HG02798 (cell line): ENCODE measurements around the gene ERI3.

Experiments
- ATAC-seq: cut with Tn5 transposase; IDR thresholded peaks from one replicate; pipeline ENCODE4 v1.9.1; 2021; ENCODE audit warnings: mild to moderate bottlenecking; ENCODE audit not compliant: unreplicated experiment, poor library complexity

ERI3 gene

GRCh38 chr1:44290250-44291094 lies 64.6 kb downstream of the ERI3 start:
- ATAC-seq = no peak

GRCh38 chr1:44289530-44289929 lies 65.5 kb downstream of the ERI3 start:
- no peak for ATAC-seq

DNA sequence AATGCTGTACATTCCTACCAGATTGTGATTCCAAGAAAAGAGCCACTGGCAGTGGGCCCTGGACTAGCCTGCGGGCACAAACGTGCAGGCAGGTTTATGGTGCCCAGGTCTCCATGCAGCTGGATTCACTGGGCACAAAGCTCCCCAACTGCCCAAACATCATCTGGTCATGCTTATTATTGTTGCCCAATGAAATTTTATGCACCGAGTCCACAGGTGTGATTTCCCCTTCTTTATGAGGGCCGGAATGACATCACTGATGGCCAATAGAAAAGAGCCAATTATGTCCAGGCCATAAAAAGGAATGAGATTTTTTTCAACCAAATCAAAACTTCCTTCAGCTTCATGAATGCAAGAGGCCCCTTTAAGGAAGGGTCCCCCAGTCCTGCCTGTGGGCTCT lies 66.2 kb downstream of the ERI3 start:
- ATAC-seq = no peak

DNA sequence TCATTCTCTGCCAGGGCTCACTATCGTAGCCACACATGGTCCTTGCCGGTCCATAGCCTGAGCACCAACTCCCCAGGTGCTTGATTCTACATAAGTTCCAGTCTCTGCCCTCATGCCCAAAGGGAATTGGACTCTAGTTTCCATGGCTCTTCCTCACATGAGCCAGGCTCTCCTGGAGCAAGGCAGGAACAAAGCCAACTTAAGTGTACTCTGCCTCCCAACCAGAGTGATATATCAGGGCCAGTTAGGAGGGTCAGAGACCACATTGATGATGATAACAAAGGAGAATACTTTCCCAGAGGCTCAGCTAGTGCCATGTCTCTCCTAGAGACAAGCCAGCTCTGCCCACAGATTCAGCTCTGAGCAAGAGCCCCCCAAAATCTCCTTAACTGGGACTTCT lies 70.9 kb downstream of the ERI3 start:
- no peak for ATAC-seq

DNA sequence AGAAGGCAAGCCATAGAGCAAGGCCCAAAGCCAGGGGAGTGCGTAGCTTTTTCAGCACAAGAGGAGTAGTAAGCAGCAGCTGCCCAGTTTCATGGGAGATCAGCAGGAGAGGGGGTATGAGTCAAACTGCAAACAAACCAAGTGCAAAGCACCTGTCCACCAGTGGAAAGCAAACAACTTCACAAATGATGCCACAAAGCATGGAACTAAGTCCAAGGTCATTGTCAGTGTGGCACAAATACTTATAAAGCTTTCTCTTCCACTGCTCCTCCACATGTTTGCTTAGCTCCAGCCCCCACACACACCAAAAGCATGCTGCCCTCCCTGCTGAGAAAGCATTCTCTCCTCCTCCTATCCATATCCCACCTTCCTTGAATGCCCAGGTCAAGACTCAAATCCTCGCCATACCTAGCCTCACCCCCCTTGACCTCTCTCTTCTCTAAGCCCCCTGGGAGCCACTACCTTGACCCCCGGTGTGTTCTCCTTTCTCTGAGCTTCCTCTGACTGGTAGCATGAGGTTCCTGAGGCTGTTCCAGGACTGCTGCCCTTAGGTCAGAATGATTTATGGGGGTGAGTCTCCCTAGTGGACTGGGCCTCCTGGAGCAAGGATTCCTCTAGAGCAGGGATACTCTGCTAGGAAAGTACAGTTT lies 71.4 kb downstream of the ERI3 start:
- no peak for ATAC-seq

- ATAC-seq = no peak
Observed at GRCh38 chr1:44282704-44283426, 72.2 kb downstream of the ERI3 start.

- no peak for ATAC-seq
Observed at GRCh38 chr1:44281962-44282703, 72.9 kb downstream of the ERI3 start.

GRCh38 chr1:44276901-44277300 lies 78.2 kb downstream of the ERI3 start:
- ATAC-seq = no peak

- no peak for ATAC-seq
Observed at GRCh38 chr1:44275991-44276405, 79.1 kb downstream of the ERI3 start.

DNA sequence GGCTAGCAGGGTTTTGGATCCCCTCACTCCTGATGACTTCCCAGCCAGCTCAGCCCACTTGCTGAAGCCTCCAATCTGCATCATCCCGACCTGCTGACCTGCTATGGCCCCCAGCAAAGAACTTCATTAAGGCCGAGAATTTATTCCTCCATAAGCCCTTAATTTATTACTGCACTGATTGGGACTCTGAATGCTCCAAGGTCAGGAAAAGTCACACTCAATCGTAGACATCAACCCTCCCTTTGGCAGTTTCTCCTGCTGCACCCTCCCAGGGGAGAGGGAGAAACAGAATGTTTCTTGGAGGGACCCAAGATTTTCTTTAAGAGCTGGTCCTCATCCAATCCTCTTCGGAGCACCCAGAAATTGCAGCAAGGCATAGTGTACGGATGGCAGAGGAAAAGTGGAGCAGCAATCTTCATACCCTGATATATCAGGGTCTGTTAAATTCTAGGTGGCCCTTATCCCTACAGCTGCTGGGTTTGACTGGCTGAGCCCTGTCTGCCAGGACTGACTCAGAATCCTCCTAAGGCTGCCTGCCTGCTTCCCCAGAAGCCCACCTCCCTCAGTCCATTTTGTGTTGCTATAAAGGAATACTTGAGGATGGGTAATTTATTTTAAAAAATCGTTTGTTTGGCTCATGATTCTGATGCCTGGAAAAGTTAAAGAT lies 79.6 kb downstream of the ERI3 start:
- ATAC-seq = no peak

- no peak for ATAC-seq
Observed at GRCh38 chr1:44273560-44274350, 81.3 kb downstream of the ERI3 start.

DNA sequence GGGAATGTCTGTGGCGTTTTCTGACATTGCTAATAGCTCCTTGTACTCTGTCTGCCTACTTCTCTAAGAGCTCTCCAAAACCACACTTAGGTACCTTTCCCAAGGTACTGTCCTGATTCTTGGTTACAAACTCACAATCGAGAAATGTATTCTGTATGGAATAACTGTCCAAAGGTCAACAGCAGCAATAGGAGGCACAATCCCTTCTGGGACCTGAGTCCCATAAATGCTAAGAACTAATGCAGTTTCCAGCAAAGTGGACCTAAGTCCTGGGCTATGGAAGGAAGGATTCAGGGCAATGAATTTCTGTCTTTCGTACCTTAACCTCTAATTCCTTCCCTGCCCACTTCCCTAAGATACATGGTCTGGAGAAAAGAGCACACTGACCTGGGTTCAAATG lies 82.1 kb downstream of the ERI3 start:
- ATAC-seq = no peak

- ATAC-seq = no peak
Observed at GRCh38 chr1:44271646-44272045, 83.4 kb downstream of the ERI3 start.

- no peak for ATAC-seq
Observed at GRCh38 chr1:44270686-44271628, 84.1 kb downstream of the ERI3 start.

DNA sequence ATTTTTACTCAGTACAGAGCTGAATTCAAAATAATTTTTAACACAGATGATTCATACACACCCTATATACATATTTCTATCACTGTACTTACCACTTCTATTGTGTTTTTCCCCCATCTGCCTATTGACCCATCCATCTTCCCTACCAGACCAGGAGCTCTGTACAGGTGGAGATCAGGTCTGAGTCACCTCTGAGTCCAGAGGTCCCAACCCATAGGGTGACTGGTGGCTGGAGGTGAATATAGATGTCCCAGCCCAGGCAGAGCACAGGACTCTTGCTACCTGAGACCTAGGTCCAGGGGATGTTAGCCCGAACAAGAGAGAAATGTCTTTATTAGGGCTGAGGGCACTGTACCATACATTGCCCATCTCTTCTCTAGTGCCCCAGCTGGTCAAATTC lies 87.0 kb downstream of the ERI3 start:
- ATAC-seq = no peak

DNA sequence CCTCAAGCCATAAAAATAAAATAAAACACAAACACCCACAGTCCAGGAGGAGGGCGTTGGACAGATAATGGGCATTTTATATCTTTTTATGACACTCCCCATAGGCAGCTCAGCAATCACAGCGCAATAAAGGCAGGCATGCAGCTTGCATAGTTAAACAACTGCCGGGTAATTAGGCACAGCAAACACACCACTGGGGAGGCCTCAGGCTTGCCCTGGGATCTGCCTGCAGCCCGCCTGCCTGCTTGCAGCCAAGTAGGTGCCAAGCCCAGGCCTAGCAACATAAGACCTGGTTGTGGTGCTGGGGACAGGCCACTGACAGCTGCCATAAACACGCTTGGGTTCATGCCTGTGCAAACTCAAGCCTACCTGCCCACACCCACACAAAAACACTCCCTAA lies 87.6 kb downstream of the ERI3 start:
- ATAC-seq = no peak

GRCh38 chr1:44266400-44267344 lies 88.4 kb downstream of the ERI3 start:
- no peak for ATAC-seq
